A549 (cell line): ENCODE measurements around the gene SMIM14. TPM values are rescaled to one million over a fixed set of nuclear protein-coding genes. Genes with fewer than 3 reads are reported as not detected.
"Not testable (repeated sequence)": the region's sequence is repeated elsewhere in the genome, so short reads cannot be mapped to it uniquely, and the experiment has no call there.

Source experiments
- ATAC-seq, 2 experiments: fragments of 200-7000 bp in 1 of 2; fragments of >200 bp in 1 of 2; cut with Nextera tagmentation in 1 of 2; cut with Tn5 transposase in 1 of 2; 3 replicates each; pipeline versions ENCODE4 v1.8.0 to v1.9.1; 2018 to 2020; ENCODE audit warnings: mild to moderate bottlenecking in 1 of 2, moderate library complexity in 1 of 2
- CTCF ChIA-PET: fragments of 300-600 bp; sonication (Branson Sonifier 250); formaldehyde crosslinking; extraction: SDS; loops from one replicate; lab custom pipeline; 2021; ENCODE audit warnings: antibody characterized with exemption, inconsistent platforms; lab: Yijun Ruan, JAX
- POLR2A ChIA-PET: fragments of 350-600 bp; formaldehyde crosslinking; extraction: SDS; loops from one replicate; lab custom pipeline; 2021; ENCODE audit warnings: antibody characterized with exemption, inconsistent platforms; lab: Yijun Ruan, JAX
- DNase-seq, 2 experiments: peaks; one replicate each; pipeline versions ENCODE4 v3.0.0 to v3.0.0-alpha.2; 2011 to 2016; ENCODE audit warnings: low read depth in 1 of 2, low spot score in 1 of 2
- FAIRE-seq: peaks from 2 replicates; lab custom pipeline; 2011; peaks lifted over from hg19 to GRCh38; lab: Jason Lieb, UNC
- H3K27ac ChIP-seq, 2 experiments: fragments of >200 bp; sonication (Bioruptor Twin); formaldehyde crosslinking; 3 replicates each; pipeline ENCODE4 v1.5.1; 2016 to 2017
- H3K4me1 ChIP-seq: fragments of >200 bp; sonication (Bioruptor Twin); formaldehyde crosslinking; 3 replicates; pipeline ENCODE4 v1.6.1; 2016
- H3K4me2 ChIP-seq: fragments of >200 bp; sonication (Bioruptor Twin); formaldehyde crosslinking; 3 replicates; pipeline ENCODE4 v1.6.1; 2016
- H3K4me3 ChIP-seq: fragments of >200 bp; sonication (Bioruptor Twin); formaldehyde crosslinking; 3 replicates; pipeline ENCODE4 v1.5.1; 2016
- H3K9me3 ChIP-seq: fragments of >200 bp; sonication (Bioruptor Twin); formaldehyde crosslinking; 3 replicates; pipeline ENCODE4 v1.6.1; 2016
- ATOH8 ChIP-seq: fragments of 250-450 bp; sonication (Bioruptor Pico); IDR thresholded peaks from 2 replicates; pipeline ENCODE4 v1.5.0; 2020; ENCODE audit warnings: low read depth, mild to moderate bottlenecking, moderate library complexity
- EHF ChIP-seq: fragments of 250-450 bp; sonication (Bioruptor Pico); IDR thresholded peaks from 2 replicates; pipeline ENCODE4 v1.5.0; 2020; ENCODE audit warnings: mild to moderate bottlenecking
- FOSB ChIP-seq: fragments of 250-450 bp; sonication (Bioruptor Pico); IDR thresholded peaks from 2 replicates; pipeline ENCODE4 v1.5.0; 2020; ENCODE audit warnings: mild to moderate bottlenecking, moderate library complexity
- FOXS1 ChIP-seq: fragments of 250-450 bp; sonication (Bioruptor Pico); IDR thresholded peaks from 2 replicates; pipeline ENCODE4 v1.5.0; 2020; ENCODE audit warnings: mild to moderate bottlenecking, moderate library complexity
- GATA3 ChIP-seq: IDR thresholded peaks from 2 replicates; pipeline ENCODE4 v1.6.1; 2012; ENCODE audit warnings: borderline replicate concordance
- HDAC2 ChIP-seq: fragments of 200-600 bp; sonication (generic); IDR thresholded peaks from 2 replicates; pipeline ENCODE4 v1.6.1; 2016
- HEYL ChIP-seq: fragments of 250-450 bp; sonication (Bioruptor Pico); IDR thresholded peaks from 2 replicates; pipeline ENCODE4 v1.8.0; 2021; ENCODE audit warnings: mild to moderate bottlenecking, moderate library complexity
- HOXA7 ChIP-seq: fragments of 250-450 bp; sonication (Bioruptor Pico); IDR thresholded peaks from 2 replicates; pipeline ENCODE4 v1.5.0; 2020; ENCODE audit warnings: mild to moderate bottlenecking, moderate library complexity
- HOXB13 ChIP-seq: fragments of 250-450 bp; sonication (Bioruptor Pico); IDR thresholded peaks from 2 replicates; pipeline ENCODE4 v1.5.0; 2020; ENCODE audit warnings: low read depth, mild to moderate bottlenecking, moderate library complexity
- HOXB5 ChIP-seq: fragments of 250-450 bp; sonication (Bioruptor Pico); IDR thresholded peaks from 2 replicates; pipeline ENCODE4 v1.5.0; 2020; ENCODE audit warnings: mild to moderate bottlenecking, moderate library complexity
- JUN ChIP-seq, 2 experiments: fragments of >200 bp; sonication (Bioruptor Twin); formaldehyde crosslinking; IDR thresholded peaks; 2 replicates in 1 of 2; 3 replicates in 1 of 2; pipeline ENCODE4 v1.6.1; 2016 to 2017
- JUNB ChIP-seq: fragments of >200 bp; sonication (Bioruptor Twin); formaldehyde crosslinking; IDR thresholded peaks from 2 replicates; pipeline ENCODE4 v1.6.1; 2016
- MAFK ChIP-seq: fragments of 450-650 bp; IDR thresholded peaks from 2 replicates; pipeline ENCODE4 v1.6.1; 2014; ENCODE audit not compliant: partially characterized antibody
- MYC ChIP-seq: IDR thresholded peaks from 2 replicates; pipeline ENCODE4 v1.6.1; 2012; ENCODE audit warnings: mild to moderate bottlenecking, inconsistent platforms, low read length, improper control_type of control experiment, borderline replicate concordance
- NPAS2 ChIP-seq: fragments of 250-450 bp; sonication (Bioruptor Pico); IDR thresholded peaks from 2 replicates; pipeline ENCODE4 v1.8.0; 2022; ENCODE audit warnings: mild to moderate bottlenecking, moderate library complexity, borderline replicate concordance
- SMC3 ChIP-seq: fragments of >200 bp; sonication (Bioruptor Twin); formaldehyde crosslinking; IDR thresholded peaks from 3 replicates; pipeline ENCODE4 v1.6.1; 2018; ENCODE audit warnings: inconsistent platforms
- TP53 ChIP-seq: fragments of 250-450 bp; sonication (Bioruptor Pico); IDR thresholded peaks from 2 replicates; pipeline ENCODE4 v1.5.0; 2021; ENCODE audit warnings: mild to moderate bottlenecking, moderate library complexity
- ZNF302 ChIP-seq: fragments of 250-450 bp; sonication (Bioruptor Pico); IDR thresholded peaks from 2 replicates; pipeline ENCODE4 v1.9.0; 2021; ENCODE audit warnings: inconsistent platforms, mild to moderate bottlenecking, moderate library complexity
- ZSCAN20 ChIP-seq: fragments of 250-450 bp; sonication (Bioruptor Pico); IDR thresholded peaks from 2 replicates; pipeline ENCODE4 v1.8.0; 2022; ENCODE audit warnings: mild to moderate bottlenecking, moderate library complexity
- WGBS: methylation state at CpG from one replicate; pipeline ENCODE4 v1.1.6; 2017; ENCODE audit errors: missing lambda C conversion rate; 5-methylcytosine and 5-hydroxymethylcytosine counted together
- polyA plus RNA-seq, 4 experiments: library from polyadenylated mRNA; depleted of rRNA in 3 of 4; stranded (reverse); fragments of >200 nt; fragmentation: RNase III in 1 of 4; extraction: RNeasy Plus Mini Kit Qiagen cat#74134 plus additional on column Dnase treatment in 1 of 4; gene quantifications; 2 replicates in 3 of 4; 3 replicates in 1 of 4; pipeline ENCODE4 v1.2.3, GENCODE V29; 2011 to 2017
- TF ChIP-seq, protein P1 (sequence below): fragments of 250-450 bp; sonication (Bioruptor Pico); IDR thresholded peaks from 2 replicates; pipeline ENCODE4 v1.5.0; 2021; ENCODE audit warnings: mild to moderate bottlenecking, moderate library complexity, borderline replicate concordance

Gene SMIM14
- polyA plus RNA-seq, 2 of the 4 experiments (the other 2 are of a cell fraction), result 20.5 to 81.3 TPM

DNA sequence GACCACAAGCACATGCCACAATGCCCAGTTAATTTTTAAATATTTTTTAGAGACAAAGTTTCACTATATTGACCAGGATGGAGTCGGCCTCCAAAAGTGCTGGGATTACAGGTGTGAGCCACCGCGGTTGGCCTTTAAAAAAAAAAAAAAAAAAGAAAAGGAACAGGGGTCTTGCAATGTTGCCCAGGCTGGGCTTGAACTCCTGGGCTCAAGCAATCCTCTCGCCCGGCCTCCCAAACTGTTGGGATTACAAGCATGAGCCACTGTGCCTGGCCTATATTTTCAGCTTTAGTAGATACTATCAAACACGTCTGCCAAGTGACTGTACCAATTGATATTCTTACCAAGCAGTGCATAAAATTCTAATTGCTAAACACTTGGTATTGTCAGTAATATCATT lies 120.2 kb downstream of the SMIM14 start:
- POLR2A ChIA-PET, result no interaction called here
- no peak overlapping the region for H3K4me3 ChIP-seq
- ATAC-seq, result no peak
- 90% methylated on average over 6 of the region's 6 CpGs for WGBS
- no peak for TF ChIP-seq SMC3
- TF ChIP-seq, all 56 proteins: peak for 0
- no peak for FAIRE-seq
- Histone ChIP-seq H3K9me3 (no peaks in the 10 kb centered on the region), H3K27ac (peak overlapping the region; percentile 83 to 99), H3K4me2 (peak overlapping the region; percentile 15; the same call in 1 of the 3 replicates), H3K4me1 (peaks cover 57% of the 10 kb centered on the region)
- DNase-seq, result no peak
- CTCF ChIA-PET, result interaction anchor here (0.7 kb wide), 1 partner anchor 49 kb away, joined by 3 read pairs; no protein-coding TSS in a partner anchor

DNA sequence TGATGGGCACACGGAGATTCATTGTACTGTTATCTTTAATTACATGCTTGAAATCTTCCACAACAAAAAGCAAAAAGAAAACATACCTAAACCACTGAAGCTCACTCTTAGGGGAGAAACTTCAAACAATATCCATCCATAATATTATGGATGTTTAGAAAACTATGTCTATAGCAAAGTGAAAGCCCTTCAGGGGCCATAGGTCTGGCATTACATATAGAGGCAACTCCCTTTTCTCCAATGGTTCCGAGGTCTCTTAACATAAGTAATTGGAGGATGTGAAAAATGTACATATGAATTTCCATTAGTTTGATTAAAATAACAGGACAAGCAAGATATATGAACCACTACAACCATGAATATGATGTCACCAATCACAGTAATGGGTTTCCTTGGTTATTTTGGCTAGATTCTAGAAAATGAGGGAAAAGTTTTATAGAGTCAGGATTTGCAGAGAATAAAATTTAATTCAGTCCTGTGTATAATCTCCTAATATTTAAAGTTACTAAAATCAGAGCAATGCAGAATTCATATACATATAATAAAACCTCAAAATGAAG lies 122.2 kb downstream of the SMIM14 start:
- peak; percentile 45; the same call in 1 of the 2 replicates for TF ChIP-seq HOXB5 (CRISPR knock-in tag)
- TF ChIP-seq FOXS1 (CRISPR knock-in tag), result 0 out of 2 replicates have a peak, but pooled peaks have one; percentile 9
- TF ChIP-seq GATA3, result no peak
- no peak overlapping the region for H3K4me3 ChIP-seq
- peaks cover 76% of the 10 kb centered on the region for H3K4me1 ChIP-seq
- CTCF ChIA-PET, result no interaction called here
- POLR2A ChIA-PET, result interaction anchor here (1.4 to 3.5 kb wide), 2 partner anchors 10 to 14 kb away, joined by 4 to 35 read pairs; partner anchors contain the start of gene UGDH
- no peak for FAIRE-seq
- 8% methylated on average over 2 of the region's 2 CpGs for WGBS
- no peaks in the 10 kb centered on the region for H3K9me3 ChIP-seq
- DNase-seq, result no peak
- H3K4me2 ChIP-seq, result peak overlapping the region; percentile 50
- no peak for ATAC-seq
- H3K27ac ChIP-seq, result peak overlapping the region; percentile 98 to 99

GRCh38 chr4:39515669-39516401 lies 122.8 kb downstream of the SMIM14 start:
- Histone ChIP-seq H3K4me2 (peak overlapping the region; percentile 50), H3K4me3 (peak overlapping the region; percentile 3; the same call in 1 of the 3 replicates), H3K27ac (peak overlapping the region; percentile 98 to 99), H3K4me1 (peaks cover 83% of the 10 kb centered on the region)
- ChIA-PET CTCF (interaction anchor here (1.5 to 1.6 kb wide), 2 partner anchors 10 to 76 kb away, joined by 4 to 5 read pairs; no protein-coding TSS in a partner anchor), POLR2A (interaction anchor here (1.4 to 3.5 kb wide), 2 partner anchors 10 to 13 kb away, joined by 4 to 35 read pairs; partner anchors contain the start of gene UGDH)
- 11% methylated on average over 14 of the region's 14 CpGs for WGBS
- H3K9me3 ChIP-seq, FAIRE-seq: not testable (repeated sequence)
- ATAC-seq, result peak in 1 of 2 experiments; percentile 42; a peak in 3 of 6 replicates
- TF ChIP-seq ZNF302 (CRISPR knock-in tag), result peak; percentile 87
- peak; percentile 88; the same call in 1 of the 2 replicates for TF ChIP-seq TP53 (CRISPR knock-in tag)
- TF ChIP-seq HOXB13 (CRISPR knock-in tag), result peak; percentile 94
- TF ChIP-seq HOXB5 (CRISPR knock-in tag), result peak; percentile 87
- TF ChIP-seq FOXS1 (CRISPR knock-in tag), result peak; percentile 34; the same call in 1 of the 2 replicates
- TF ChIP-seq NPAS2 (CRISPR knock-in tag), result peak; percentile 21; the same call in 1 of the 2 replicates
- TF ChIP-seq HEYL (CRISPR knock-in tag), result peak; percentile 80; the same call in 1 of the 2 replicates
- peak; percentile 88 for TF ChIP-seq ATOH8 (CRISPR knock-in tag)
- peak; percentile 87 for TF ChIP-seq HOXA7 (CRISPR knock-in tag)
- peak; percentile 80; the same call in 1 of the 2 replicates for TF ChIP-seq FOSB
- peak; percentile 92 for TF ChIP-seq EHF
- TF ChIP-seq ZSCAN20 (CRISPR knock-in tag), result peak; percentile 85
- DNase-seq, result peak in 1 of 2 experiments; percentile 67

DNA sequence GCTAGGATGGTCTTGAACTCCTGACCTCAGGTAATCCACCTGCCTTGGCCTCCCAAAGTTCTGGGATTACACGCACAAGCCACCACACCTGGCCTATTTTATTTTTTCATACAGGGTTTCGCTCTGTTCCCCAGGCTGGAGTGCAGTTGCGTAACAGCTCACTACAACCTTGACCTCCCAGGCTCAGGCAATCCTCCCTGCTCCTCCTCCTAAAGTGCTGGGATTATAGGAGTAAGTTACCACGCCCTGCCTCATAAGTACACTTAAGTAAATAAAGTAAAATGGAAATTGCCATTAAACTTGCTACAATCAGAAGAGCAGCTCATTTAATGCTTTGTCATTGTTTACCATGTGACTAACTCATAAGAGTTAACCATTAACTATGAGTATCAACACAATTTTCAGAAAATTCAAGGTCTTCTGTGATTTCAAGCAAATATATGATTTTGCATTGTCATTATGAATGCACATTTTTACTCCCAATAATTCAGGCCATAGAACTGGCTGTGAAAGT lies 123.7 kb downstream of the SMIM14 start:
- Histone ChIP-seq H3K4me1 (peaks cover 87% of the 10 kb centered on the region), H3K9me3 (no peaks in the 10 kb centered on the region), H3K4me3 (peak overlapping the region; percentile 6; the same call in 1 of the 3 replicates), H3K4me2 (peak overlapping the region; percentile 68), H3K27ac (peak overlapping the region; percentile 98 to 99)
- WGBS, result 3% methylated on average over 4 of the region's 4 CpGs
- CTCF ChIA-PET, result interaction anchor here (1.5 to 5.4 kb wide), 3 partner anchors 9 to 77 kb away, joined by 4 to 26 read pairs (median 5); no protein-coding TSS in a partner anchor
- DNase-seq (peak; percentile 57 to 96), ATAC-seq (peak; percentile 81 to 93), FAIRE-seq (peak; percentile 90)
- POLR2A ChIA-PET, result interaction anchor here (1.1 to 3.5 kb wide), 2 partner anchors 9 to 11 kb away, joined by 3 to 35 read pairs; partner anchors contain the start of gene UGDH
- TF ChIP-seq JUN (IDR thresholded peaks at IDR 0.05), result peak; percentile 76 to 97
- peak; percentile 72; the same call in 1 of the 2 replicates for TF ChIP-seq ZNF302 (CRISPR knock-in tag)
- peak; percentile 100 for TF ChIP-seq MAFK
- peak; percentile 91 for TF ChIP-seq JUNB
- TF ChIP-seq ATOH8 (CRISPR knock-in tag), result peak; percentile 50; the same call in 1 of the 2 replicates
- TF ChIP-seq MYC, result no peak
- no peak for TF ChIP-seq HDAC2
- peak; percentile 59; the same call in 1 of the 2 replicates for TF ChIP-seq HOXB5 (CRISPR knock-in tag)
- TF ChIP-seq, protein P1, sequence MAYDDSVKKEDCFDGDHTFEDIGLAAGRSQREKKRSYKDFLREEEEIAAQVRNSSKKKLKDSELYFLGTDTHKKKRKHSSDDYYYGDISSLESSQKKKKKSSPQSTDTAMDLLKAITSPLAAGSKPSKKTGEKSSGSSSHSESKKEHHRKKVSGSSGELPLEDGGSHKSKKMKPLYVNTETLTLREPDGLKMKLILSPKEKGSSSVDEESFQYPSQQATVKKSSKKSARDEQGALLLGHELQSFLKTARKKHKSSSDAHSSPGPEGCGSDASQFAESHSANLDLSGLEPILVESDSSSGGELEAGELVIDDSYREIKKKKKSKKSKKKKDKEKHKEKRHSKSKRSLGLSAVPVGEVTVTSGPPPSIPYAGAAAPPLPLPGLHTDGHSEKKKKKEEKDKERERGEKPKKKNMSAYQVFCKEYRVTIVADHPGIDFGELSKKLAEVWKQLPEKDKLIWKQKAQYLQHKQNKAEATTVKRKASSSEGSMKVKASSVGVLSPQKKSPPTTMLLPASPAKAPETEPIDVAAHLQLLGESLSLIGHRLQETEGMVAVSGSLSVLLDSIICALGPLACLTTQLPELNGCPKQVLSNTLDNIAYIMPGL, result 0 out of 2 replicates have a peak, but pooled peaks have one; percentile 60
- TF ChIP-seq HOXB13 (CRISPR knock-in tag), result peak; percentile 78
- TF ChIP-seq HOXA7 (CRISPR knock-in tag), result peak; percentile 43; the same call in 1 of the 2 replicates
- peak; percentile 84; the same call in 1 of the 2 replicates for TF ChIP-seq FOSB
- peak; percentile 66; the same call in 1 of the 2 replicates for TF ChIP-seq TP53 (CRISPR knock-in tag)
- TF ChIP-seq FOXS1 (CRISPR knock-in tag), result peak; percentile 80; the same call in 1 of the 2 replicates
